Liver (tissue), 3 donors: ENCODE results near the gene C2orf92.

Source experiments
- ATF3 ChIP-seq: IDR thresholded peaks from 2 replicates; pipeline ENCODE4 v1.6.1; 2016; ENCODE audit warnings: antibody characterized with exemption
- FOXA1 ChIP-seq: IDR thresholded peaks from 2 replicates; pipeline ENCODE4 v1.6.1; 2016; ENCODE audit warnings: antibody characterized with exemption
- GABPA ChIP-seq, 2 donors: IDR thresholded peaks in 1 of 2; conservative IDR thresholded peaks in 1 of 2; 2 replicates each; pipeline ENCODE4 v1.6.1; 2016; ENCODE audit warnings: antibody characterized with exemption in 2 of 2, mild to moderate bottlenecking in 1 of 2, moderate library complexity in 1 of 2
- JUND ChIP-seq, 2 donors: IDR thresholded peaks; 2 replicates each; pipeline ENCODE4 v1.6.1; 2016; ENCODE audit warnings: antibody characterized with exemption in 2 of 2
- RAD21 ChIP-seq, 2 donors: IDR thresholded peaks; 2 replicates each; pipeline ENCODE4 v1.6.1; 2016; ENCODE audit warnings: antibody characterized with exemption in 2 of 2, mild to moderate bottlenecking in 2 of 2
- SP1 ChIP-seq: IDR thresholded peaks from 2 replicates; pipeline ENCODE4 v1.6.1; 2018; ENCODE audit warnings: antibody characterized with exemption, mild to moderate bottlenecking
- TAF1 ChIP-seq: conservative IDR thresholded peaks from 2 replicates; pipeline ENCODE4 v1.6.1; 2016; ENCODE audit warnings: antibody characterized with exemption, mild to moderate bottlenecking
- TF ChIP-seq, protein P1 (sequence below): fragments of 150-350 bp; IDR thresholded peaks from 2 replicates; pipeline ENCODE4 v1.5.1; 2017; ENCODE audit warnings: improper control_type of control experiment, low read depth, low read length; ENCODE audit not compliant: missing input control
- TF ChIP-seq, protein P2 (sequence below): IDR thresholded peaks from 2 replicates; pipeline ENCODE4 v1.6.1; 2016; ENCODE audit warnings: antibody characterized with exemption
- TF ChIP-seq, protein P3 (sequence below): IDR thresholded peaks from 2 replicates; pipeline ENCODE4 v1.6.1; 2016; ENCODE audit warnings: antibody characterized with exemption, mild to moderate bottlenecking
- TF ChIP-seq, protein P4 (sequence below): IDR thresholded peaks from 2 replicates; pipeline ENCODE4 v1.6.1; 2016; ENCODE audit warnings: antibody characterized with exemption
- donor health status: healthy.
- donor health status: healthy.

DNA sequence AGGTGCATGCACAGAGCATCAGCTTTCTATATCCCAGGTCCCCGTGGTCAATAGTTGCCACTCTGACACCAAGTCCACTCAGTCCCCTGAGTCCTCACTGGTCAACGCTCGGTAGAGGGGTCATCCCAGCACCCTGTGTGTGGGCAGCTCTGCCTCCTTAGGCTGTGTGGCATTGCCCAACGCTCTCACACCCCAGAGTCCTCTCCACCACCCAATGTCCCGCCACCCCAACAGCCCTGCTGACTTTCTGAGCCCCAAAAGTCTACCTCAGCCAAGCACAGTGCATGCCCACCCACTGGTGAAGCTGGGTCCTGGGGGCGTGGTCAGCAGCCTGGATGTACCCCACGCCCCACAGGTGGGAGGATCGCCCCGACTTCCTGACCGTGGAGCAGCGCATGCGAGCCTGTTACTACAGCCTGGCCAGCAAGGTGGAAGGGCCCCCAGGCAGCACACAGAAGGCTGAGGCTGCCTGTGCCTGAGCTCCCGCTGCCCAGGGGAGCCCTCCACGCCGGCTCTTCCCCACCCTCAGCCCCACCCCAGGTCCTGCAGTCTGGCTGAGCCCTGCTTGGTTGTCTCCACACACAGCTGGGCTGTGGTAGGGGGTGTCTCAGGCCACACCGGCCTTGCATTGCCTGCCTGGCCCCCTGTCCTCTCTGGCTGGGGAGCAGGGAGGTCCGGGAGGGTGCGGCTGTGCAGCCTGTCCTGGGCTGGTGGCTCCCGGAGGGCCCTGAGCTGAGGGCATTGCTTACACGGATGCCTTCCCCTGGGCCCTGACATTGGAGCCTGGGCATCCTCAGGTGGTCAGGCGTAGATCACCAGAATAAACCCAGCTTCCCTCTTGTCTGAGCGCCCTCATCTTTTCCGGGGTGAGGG lies 69.7 kb downstream of the C2orf92 start:
- no peak for TF ChIP-seq SP1
- TF ChIP-seq, protein P1, sequence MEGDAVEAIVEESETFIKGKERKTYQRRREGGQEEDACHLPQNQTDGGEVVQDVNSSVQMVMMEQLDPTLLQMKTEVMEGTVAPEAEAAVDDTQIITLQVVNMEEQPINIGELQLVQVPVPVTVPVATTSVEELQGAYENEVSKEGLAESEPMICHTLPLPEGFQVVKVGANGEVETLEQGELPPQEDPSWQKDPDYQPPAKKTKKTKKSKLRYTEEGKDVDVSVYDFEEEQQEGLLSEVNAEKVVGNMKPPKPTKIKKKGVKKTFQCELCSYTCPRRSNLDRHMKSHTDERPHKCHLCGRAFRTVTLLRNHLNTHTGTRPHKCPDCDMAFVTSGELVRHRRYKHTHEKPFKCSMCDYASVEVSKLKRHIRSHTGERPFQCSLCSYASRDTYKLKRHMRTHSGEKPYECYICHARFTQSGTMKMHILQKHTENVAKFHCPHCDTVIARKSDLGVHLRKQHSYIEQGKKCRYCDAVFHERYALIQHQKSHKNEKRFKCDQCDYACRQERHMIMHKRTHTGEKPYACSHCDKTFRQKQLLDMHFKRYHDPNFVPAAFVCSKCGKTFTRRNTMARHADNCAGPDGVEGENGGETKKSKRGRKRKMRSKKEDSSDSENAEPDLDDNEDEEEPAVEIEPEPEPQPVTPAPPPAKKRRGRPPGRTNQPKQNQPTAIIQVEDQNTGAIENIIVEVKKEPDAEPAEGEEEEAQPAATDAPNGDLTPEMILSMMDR, result no peak
- no peak for TF ChIP-seq TAF1
- no peak for TF ChIP-seq FOXA1
- no peak for TF ChIP-seq RAD21 (IDR thresholded peaks at IDR 0.05)
- TF ChIP-seq JUND (IDR thresholded peaks at IDR 0.05), result no peak
- TF ChIP-seq, protein P2, sequence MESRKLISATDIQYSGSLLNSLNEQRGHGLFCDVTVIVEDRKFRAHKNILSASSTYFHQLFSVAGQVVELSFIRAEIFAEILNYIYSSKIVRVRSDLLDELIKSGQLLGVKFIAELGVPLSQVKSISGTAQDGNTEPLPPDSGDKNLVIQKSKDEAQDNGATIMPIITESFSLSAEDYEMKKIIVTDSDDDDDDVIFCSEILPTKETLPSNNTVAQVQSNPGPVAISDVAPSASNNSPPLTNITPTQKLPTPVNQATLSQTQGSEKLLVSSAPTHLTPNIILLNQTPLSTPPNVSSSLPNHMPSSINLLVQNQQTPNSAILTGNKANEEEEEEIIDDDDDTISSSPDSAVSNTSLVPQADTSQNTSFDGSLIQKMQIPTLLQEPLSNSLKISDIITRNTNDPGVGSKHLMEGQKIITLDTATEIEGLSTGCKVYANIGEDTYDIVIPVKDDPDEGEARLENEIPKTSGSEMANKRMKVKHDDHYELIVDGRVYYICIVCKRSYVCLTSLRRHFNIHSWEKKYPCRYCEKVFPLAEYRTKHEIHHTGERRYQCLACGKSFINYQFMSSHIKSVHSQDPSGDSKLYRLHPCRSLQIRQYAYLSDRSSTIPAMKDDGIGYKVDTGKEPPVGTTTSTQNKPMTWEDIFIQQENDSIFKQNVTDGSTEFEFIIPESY, result no peak
- TF ChIP-seq, protein P3, sequence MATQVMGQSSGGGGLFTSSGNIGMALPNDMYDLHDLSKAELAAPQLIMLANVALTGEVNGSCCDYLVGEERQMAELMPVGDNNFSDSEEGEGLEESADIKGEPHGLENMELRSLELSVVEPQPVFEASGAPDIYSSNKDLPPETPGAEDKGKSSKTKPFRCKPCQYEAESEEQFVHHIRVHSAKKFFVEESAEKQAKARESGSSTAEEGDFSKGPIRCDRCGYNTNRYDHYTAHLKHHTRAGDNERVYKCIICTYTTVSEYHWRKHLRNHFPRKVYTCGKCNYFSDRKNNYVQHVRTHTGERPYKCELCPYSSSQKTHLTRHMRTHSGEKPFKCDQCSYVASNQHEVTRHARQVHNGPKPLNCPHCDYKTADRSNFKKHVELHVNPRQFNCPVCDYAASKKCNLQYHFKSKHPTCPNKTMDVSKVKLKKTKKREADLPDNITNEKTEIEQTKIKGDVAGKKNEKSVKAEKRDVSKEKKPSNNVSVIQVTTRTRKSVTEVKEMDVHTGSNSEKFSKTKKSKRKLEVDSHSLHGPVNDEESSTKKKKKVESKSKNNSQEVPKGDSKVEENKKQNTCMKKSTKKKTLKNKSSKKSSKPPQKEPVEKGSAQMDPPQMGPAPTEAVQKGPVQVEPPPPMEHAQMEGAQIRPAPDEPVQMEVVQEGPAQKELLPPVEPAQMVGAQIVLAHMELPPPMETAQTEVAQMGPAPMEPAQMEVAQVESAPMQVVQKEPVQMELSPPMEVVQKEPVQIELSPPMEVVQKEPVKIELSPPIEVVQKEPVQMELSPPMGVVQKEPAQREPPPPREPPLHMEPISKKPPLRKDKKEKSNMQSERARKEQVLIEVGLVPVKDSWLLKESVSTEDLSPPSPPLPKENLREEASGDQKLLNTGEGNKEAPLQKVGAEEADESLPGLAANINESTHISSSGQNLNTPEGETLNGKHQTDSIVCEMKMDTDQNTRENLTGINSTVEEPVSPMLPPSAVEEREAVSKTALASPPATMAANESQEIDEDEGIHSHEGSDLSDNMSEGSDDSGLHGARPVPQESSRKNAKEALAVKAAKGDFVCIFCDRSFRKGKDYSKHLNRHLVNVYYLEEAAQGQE, result no peak
- TF ChIP-seq ATF3, result no peak
- TF ChIP-seq GABPA (IDR thresholded peaks at IDR 0.05 in 1 of 2, conservative IDR thresholded peaks at IDR 0.05 in 1 of 2), result no peak
- TF ChIP-seq, protein P4, sequence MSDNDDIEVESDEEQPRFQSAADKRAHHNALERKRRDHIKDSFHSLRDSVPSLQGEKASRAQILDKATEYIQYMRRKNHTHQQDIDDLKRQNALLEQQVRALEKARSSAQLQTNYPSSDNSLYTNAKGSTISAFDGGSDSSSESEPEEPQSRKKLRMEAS, result no peak
